WTC11 (cell line): ENCODE results near the gene NRAP.

Experiments used
- ESRRA ChIP-seq: sonication (generic); formaldehyde crosslinking; IDR thresholded peaks from 2 replicates; pipeline ENCODE4 v1.8.1; 2022; ENCODE audit warnings: mild to moderate bottlenecking, missing genetic modification reagents, borderline replicate concordance
- JUN ChIP-seq: sonication (generic); formaldehyde crosslinking; IDR thresholded peaks from 2 replicates; pipeline ENCODE4 v1.8.0; 2023; ENCODE audit warnings: mild to moderate bottlenecking, missing genetic modification reagents
- ZNF263 ChIP-seq: sonication (generic); formaldehyde crosslinking; IDR thresholded peaks from 2 replicates; pipeline ENCODE4 v1.8.1; 2022; ENCODE audit warnings: low read depth, mild to moderate bottlenecking, moderate library complexity, missing genetic modification reagents
- TF ChIP-seq, protein P1 (sequence below): fragments of 200-600 bp; IDR thresholded peaks from 2 replicates; pipeline ENCODE4 v1.8.0; 2022; ENCODE audit warnings: antibody characterized with exemption
- TF ChIP-seq, protein P2 (sequence below): sonication (generic); formaldehyde crosslinking; IDR thresholded peaks from 2 replicates; pipeline ENCODE4 v1.8.1; 2022; ENCODE audit warnings: mild to moderate bottlenecking, missing genetic modification reagents, moderate library complexity, borderline replicate concordance
- TF ChIP-seq, protein P3 (sequence below): sonication (generic); formaldehyde crosslinking; IDR thresholded peaks from 2 replicates; pipeline ENCODE4 v1.8.1; 2023; ENCODE audit warnings: mild to moderate bottlenecking, moderate library complexity, missing genetic modification reagents
- TF ChIP-seq, protein P4 (sequence below): sonication (generic); formaldehyde crosslinking; conservative IDR thresholded peaks from 2 replicates; pipeline ENCODE4 v1.8.1; 2022; ENCODE audit warnings: mild to moderate bottlenecking, missing genetic modification reagents

DNA sequence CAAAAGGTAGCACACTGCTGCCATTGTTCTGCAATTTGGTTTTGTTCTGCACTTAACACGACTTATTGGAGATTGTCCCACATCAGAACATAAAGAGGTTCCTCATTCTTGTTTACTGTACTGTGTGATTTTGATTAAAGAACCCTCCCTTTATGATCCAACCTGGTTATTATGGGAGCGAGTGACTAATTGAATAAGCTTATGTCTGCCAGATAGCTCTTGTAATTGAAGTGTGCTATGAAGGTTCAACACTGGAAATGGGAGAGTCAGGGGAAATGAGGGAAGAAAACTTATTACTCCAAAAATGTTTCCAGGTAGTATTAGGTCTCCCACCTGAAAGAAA is 49.8 kb upstream of the NRAP start:
- TF ChIP-seq, protein P1, sequence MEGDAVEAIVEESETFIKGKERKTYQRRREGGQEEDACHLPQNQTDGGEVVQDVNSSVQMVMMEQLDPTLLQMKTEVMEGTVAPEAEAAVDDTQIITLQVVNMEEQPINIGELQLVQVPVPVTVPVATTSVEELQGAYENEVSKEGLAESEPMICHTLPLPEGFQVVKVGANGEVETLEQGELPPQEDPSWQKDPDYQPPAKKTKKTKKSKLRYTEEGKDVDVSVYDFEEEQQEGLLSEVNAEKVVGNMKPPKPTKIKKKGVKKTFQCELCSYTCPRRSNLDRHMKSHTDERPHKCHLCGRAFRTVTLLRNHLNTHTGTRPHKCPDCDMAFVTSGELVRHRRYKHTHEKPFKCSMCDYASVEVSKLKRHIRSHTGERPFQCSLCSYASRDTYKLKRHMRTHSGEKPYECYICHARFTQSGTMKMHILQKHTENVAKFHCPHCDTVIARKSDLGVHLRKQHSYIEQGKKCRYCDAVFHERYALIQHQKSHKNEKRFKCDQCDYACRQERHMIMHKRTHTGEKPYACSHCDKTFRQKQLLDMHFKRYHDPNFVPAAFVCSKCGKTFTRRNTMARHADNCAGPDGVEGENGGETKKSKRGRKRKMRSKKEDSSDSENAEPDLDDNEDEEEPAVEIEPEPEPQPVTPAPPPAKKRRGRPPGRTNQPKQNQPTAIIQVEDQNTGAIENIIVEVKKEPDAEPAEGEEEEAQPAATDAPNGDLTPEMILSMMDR: no peak
- no peak for TF ChIP-seq JUN (CRISPR knock-in tag)
- TF ChIP-seq ZNF263: no peak
- TF ChIP-seq, protein P2, sequence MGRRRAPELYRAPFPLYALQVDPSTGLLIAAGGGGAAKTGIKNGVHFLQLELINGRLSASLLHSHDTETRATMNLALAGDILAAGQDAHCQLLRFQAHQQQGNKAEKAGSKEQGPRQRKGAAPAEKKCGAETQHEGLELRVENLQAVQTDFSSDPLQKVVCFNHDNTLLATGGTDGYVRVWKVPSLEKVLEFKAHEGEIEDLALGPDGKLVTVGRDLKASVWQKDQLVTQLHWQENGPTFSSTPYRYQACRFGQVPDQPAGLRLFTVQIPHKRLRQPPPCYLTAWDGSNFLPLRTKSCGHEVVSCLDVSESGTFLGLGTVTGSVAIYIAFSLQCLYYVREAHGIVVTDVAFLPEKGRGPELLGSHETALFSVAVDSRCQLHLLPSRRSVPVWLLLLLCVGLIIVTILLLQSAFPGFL (CRISPR knock-in tag): no peak
- TF ChIP-seq ESRRA (CRISPR knock-in tag): no peak
- TF ChIP-seq, protein P3, sequence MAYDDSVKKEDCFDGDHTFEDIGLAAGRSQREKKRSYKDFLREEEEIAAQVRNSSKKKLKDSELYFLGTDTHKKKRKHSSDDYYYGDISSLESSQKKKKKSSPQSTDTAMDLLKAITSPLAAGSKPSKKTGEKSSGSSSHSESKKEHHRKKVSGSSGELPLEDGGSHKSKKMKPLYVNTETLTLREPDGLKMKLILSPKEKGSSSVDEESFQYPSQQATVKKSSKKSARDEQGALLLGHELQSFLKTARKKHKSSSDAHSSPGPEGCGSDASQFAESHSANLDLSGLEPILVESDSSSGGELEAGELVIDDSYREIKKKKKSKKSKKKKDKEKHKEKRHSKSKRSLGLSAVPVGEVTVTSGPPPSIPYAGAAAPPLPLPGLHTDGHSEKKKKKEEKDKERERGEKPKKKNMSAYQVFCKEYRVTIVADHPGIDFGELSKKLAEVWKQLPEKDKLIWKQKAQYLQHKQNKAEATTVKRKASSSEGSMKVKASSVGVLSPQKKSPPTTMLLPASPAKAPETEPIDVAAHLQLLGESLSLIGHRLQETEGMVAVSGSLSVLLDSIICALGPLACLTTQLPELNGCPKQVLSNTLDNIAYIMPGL (CRISPR knock-in tag): no peak
- TF ChIP-seq, protein P4, sequence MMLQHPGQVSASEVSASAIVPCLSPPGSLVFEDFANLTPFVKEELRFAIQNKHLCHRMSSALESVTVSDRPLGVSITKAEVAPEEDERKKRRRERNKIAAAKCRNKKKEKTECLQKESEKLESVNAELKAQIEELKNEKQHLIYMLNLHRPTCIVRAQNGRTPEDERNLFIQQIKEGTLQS: no peak
